Measurements from ENCODE around the gene ODAD4.

Gene ODAD4

GRCh38 chr17:41989702-41990419, 59.4 kb downstream of the ODAD4 start:
- no peak for DNase-seq (ENCODE audit: low read depth, low spot score)
- CTCF ChIA-PET = interaction anchor here (0.5 to 2.2 kb wide), 6 partner anchors 10 to 1233 kb away, joined by 3 to 6 read pairs (median 4); no protein-coding TSS in a partner anchor
- H3K4me3 ChIP-seq (ENCODE audit: low read depth, low read length) = no peak overlapping the region
- POLR2A ChIA-PET = no interaction called here
- TF ChIP-seq CTCF (IDR thresholded peaks at IDR 0.05; ENCODE audit: insufficient read depth, low read length, missing control alignments) = no peak

GRCh38 chr17:41992576-41992975, 62.2 kb downstream of the ODAD4 start:
- ChIA-PET POLR2A (no interaction called here), CTCF (interaction anchor here (0.8 to 0.9 kb wide), 2 partner anchors 12 to 29 kb away, joined by 3 read pairs; no protein-coding TSS in a partner anchor)
- DNase-seq (ENCODE audit: low read depth, low spot score) = no peak
- TF ChIP-seq CTCF (IDR thresholded peaks at IDR 0.05; ENCODE audit: insufficient read depth, low read length, missing control alignments) = no peak
- no peak overlapping the region for H3K4me3 ChIP-seq (ENCODE audit: low read depth, low read length)

- ChIA-PET CTCF (interaction anchor here (0.9 to 1.2 kb wide), 2 partner anchors 15 to 28 kb away, joined by 3 to 4 read pairs; no protein-coding TSS in a partner anchor), POLR2A (no interaction called here)
- no peak for DNase-seq (ENCODE audit: low read depth, low spot score)
- H3K4me3 ChIP-seq (ENCODE audit: low read depth, low read length) = no peak overlapping the region
- no peak for TF ChIP-seq CTCF (IDR thresholded peaks at IDR 0.05; ENCODE audit: insufficient read depth, low read length, missing control alignments)
These were observed 66.4 kb downstream of the ODAD4 start for GRCh38 chr17:41996855-41997164.

- CTCF ChIA-PET = interaction anchor here (1.2 to 1.7 kb wide), 2 partner anchors 17 to 36 kb away, joined by 4 to 5 read pairs; no protein-coding TSS in a partner anchor
- DNase-seq (ENCODE audit: low read depth, low spot score) = no peak
- POLR2A ChIA-PET = no interaction called here
- no peak overlapping the region for H3K4me3 ChIP-seq (ENCODE audit: low read depth, low read length)
- no peak for TF ChIP-seq CTCF (IDR thresholded peaks at IDR 0.05; ENCODE audit: insufficient read depth, low read length, missing control alignments)
These were observed 68.1 kb downstream of the ODAD4 start for GRCh38 chr17:41998497-41998896.

GRCh38 chr17:42000413-42001133, 70.2 kb downstream of the ODAD4 start:
- no peak for TF ChIP-seq CTCF (IDR thresholded peaks at IDR 0.05; ENCODE audit: insufficient read depth, low read length, missing control alignments)
- H3K4me3 ChIP-seq (ENCODE audit: low read depth, low read length) = no peak overlapping the region
- DNase-seq (ENCODE audit: low read depth, low spot score) = no peak
- CTCF ChIA-PET = interaction anchor here (0.8 to 1.3 kb wide), 4 partner anchors 11 to 37 kb away, joined by 3 read pairs; partner anchors contain the start of gene DNAJC7
- POLR2A ChIA-PET = no interaction called here

GRCh38 chr17:42001729-42002128, 71.3 kb downstream of the ODAD4 start:
- H3K4me3 ChIP-seq (ENCODE audit: low read depth, low read length) = no peak overlapping the region
- no peak for TF ChIP-seq CTCF (IDR thresholded peaks at IDR 0.05; ENCODE audit: insufficient read depth, low read length, missing control alignments)
- ChIA-PET POLR2A (no interaction called here), CTCF (interaction anchor here (1.2 to 3.3 kb wide), 3 partner anchors 11 to 17 kb away, joined by 3 to 10 read pairs (median 3); partner anchors contain the start of gene DNAJC7)
- DNase-seq (ENCODE audit: low read depth, low spot score) = no peak
